Prostate gland (tissue), 2 donors: ENCODE measurements around the gene LAT. TPM values are rescaled to one million over a fixed set of nuclear protein-coding genes. Genes with fewer than 3 reads are reported as not detected.

ENCODE experiments used
- DNase-seq: peaks from one replicate; pipeline ENCODE4 v3.0.0-alpha.2; 2019; ENCODE audit warnings: low spot score
- H3K27ac ChIP-seq, 2 donors: fragments of 200-600 bp; sonication (generic); 2 replicates each; pipeline ENCODE4 v1.5.1; 2017 to 2019
- H3K27me3 ChIP-seq: fragments of 200-600 bp; sonication (generic); replicated peaks from 2 replicates; pipeline ENCODE4 v1.5.1; 2019; ENCODE audit not compliant: insufficient read depth
- H3K36me3 ChIP-seq, 2 donors: fragments of 200-600 bp; sonication (generic); 1 replicate in 1 of 2; 2 replicates in 1 of 2; pipeline versions ENCODE4 v1.5.1 to v1.8.1; 2017 to 2019
- H3K4me1 ChIP-seq: fragments of 200-600 bp; sonication (generic); replicated peaks from 2 replicates; pipeline ENCODE4 v1.5.1; 2019
- H3K4me3 ChIP-seq, 2 donors: fragments of 200-600 bp; sonication (generic); 2 replicates each; pipeline ENCODE4 v1.5.1; 2017 to 2019
- H3K9me3 ChIP-seq: fragments of 200-600 bp; sonication (generic); 2 replicates; pipeline ENCODE4 v1.5.1; 2017
- CTCF ChIP-seq, 4 experiments: fragments of 200-600 bp in 2 of 4; fragments of 450-650 bp in 2 of 4; sonication (generic) in 2 of 4; IDR thresholded peaks; 1 replicate in 3 of 4; 2 replicates in 1 of 4; pipeline ENCODE4 v1.5.1; 2016 to 2019; ENCODE audit warnings: antibody characterized with exemption in 4 of 4, mild to moderate bottlenecking in 2 of 4, moderate library complexity in 2 of 4
- POLR2A ChIP-seq: fragments of 450-650 bp; IDR thresholded peaks from one replicate; pipeline ENCODE4 v1.6.1; 2016; ENCODE audit warnings: antibody characterized with exemption, mild to moderate bottlenecking
- POLR2AphosphoS5 ChIP-seq: sonication (generic); formaldehyde crosslinking; IDR thresholded peaks from one replicate; pipeline ENCODE4 v1.6.1; 2017; ENCODE audit warnings: antibody characterized with exemption
- WGBS: methylation state at CpG from one replicate; pipeline ENCODE4 v1.1.5; 2018; 5-methylcytosine and 5-hydroxymethylcytosine counted together
- intact Hi-C: fragments of 100-400 bp; cut with DNase I; formaldehyde crosslinking; loops from one replicate; pipeline ENCODE4 v1.14.2; 2022
- total RNA-seq, 2 donors: library from RNA; depleted of rRNA; stranded (reverse); fragments of >200 nt; gene quantifications; one replicate each; pipeline ENCODE4 v1.1.0, GENCODE V29; 2016

LAT gene
- total RNA-seq, 2 donors from 2014 or later, result 4.7 to 5.7 TPM

GRCh38 chr16:29025218-29025617 lies 40.4 kb downstream of the LAT start:
- no peaks in the 10 kb centered on the region for H3K36me3 ChIP-seq
- H3K27me3 ChIP-seq, result no peaks in the 10 kb centered on the region
- intact Hi-C loops, result no loop called here
- no peak overlapping the region for H3K27ac ChIP-seq
- H3K9me3 ChIP-seq, result no peaks in the 10 kb centered on the region
- no peak for TF ChIP-seq CTCF (IDR thresholded peaks at IDR 0.05)
- TF ChIP-seq POLR2A, result no peak
- TF ChIP-seq POLR2AphosphoS5, result no peak
- 49% methylated on average over 5 of the region's 5 CpGs for WGBS
- H3K4me1 ChIP-seq, result no peaks in the 10 kb centered on the region
- DNase-seq, result no peak
- no peak overlapping the region for H3K4me3 ChIP-seq

GRCh38 chr16:29025735-29026134 lies 40.9 kb downstream of the LAT start:
- H3K27ac ChIP-seq, result no peak overlapping the region
- no peaks in the 10 kb centered on the region for H3K9me3 ChIP-seq
- H3K4me3 ChIP-seq, result no peak overlapping the region
- no peak for TF ChIP-seq POLR2AphosphoS5
- TF ChIP-seq CTCF (IDR thresholded peaks at IDR 0.05), result no peak
- no peak for TF ChIP-seq POLR2A
- 84% methylated on average over 4 of the region's 4 CpGs for WGBS
- DNase-seq, result no peak
- no peaks in the 10 kb centered on the region for H3K4me1 ChIP-seq
- no peaks in the 10 kb centered on the region for H3K27me3 ChIP-seq
- no peaks in the 10 kb centered on the region for H3K36me3 ChIP-seq
- intact Hi-C loops, result no loop called here

GRCh38 chr16:29028457-29029167 lies 43.8 kb downstream of the LAT start:
- Histone ChIP-seq H3K4me3 (no peak overlapping the region), H3K9me3 (no peaks in the 10 kb centered on the region), H3K27ac (no peak overlapping the region), H3K36me3 (no peaks in the 10 kb centered on the region), H3K4me1 (no peaks in the 10 kb centered on the region), H3K27me3 (no peaks in the 10 kb centered on the region)
- intact Hi-C loops, result no loop called here
- no peak for DNase-seq
- 84% methylated on average over 7 of the region's 7 CpGs for WGBS
- TF ChIP-seq CTCF (IDR thresholded peaks at IDR 0.05), result no peak
- TF ChIP-seq POLR2A, result no peak
- no peak for TF ChIP-seq POLR2AphosphoS5

GRCh38 chr16:29029168-29029994 lies 44.5 kb downstream of the LAT start:
- no peaks in the 10 kb centered on the region for H3K9me3 ChIP-seq
- H3K36me3 ChIP-seq, result no peaks in the 10 kb centered on the region
- H3K4me1 ChIP-seq, result no peaks in the 10 kb centered on the region
- intact Hi-C loops, result no loop called here
- DNase-seq, result no peak
- no peak overlapping the region for H3K27ac ChIP-seq
- no peaks in the 10 kb centered on the region for H3K27me3 ChIP-seq
- H3K4me3 ChIP-seq, result no peak overlapping the region
- no peak for TF ChIP-seq POLR2A
- 58% methylated on average over 13 of the region's 16 CpGs for WGBS

- H3K36me3 ChIP-seq, result no peaks in the 10 kb centered on the region
- no peaks in the 10 kb centered on the region for H3K4me1 ChIP-seq
- 64% methylated on average over 8 of the region's 8 CpGs for WGBS
- no peak for TF ChIP-seq POLR2AphosphoS5
- TF ChIP-seq POLR2A, result no peak
- no peak for TF ChIP-seq CTCF (IDR thresholded peaks at IDR 0.05)
- H3K9me3 ChIP-seq, result no peaks in the 10 kb centered on the region
- DNase-seq, result no peak
- intact Hi-C loops, result no loop called here
- H3K27me3 ChIP-seq, result no peaks in the 10 kb centered on the region
- H3K27ac ChIP-seq, result no peak overlapping the region
- no peak overlapping the region for H3K4me3 ChIP-seq
These were observed 45.4 kb downstream of the LAT start for GRCh38 chr16:29030086-29030840.
